K562 (cell line): Measurements from ENCODE around the gene TEX48.

Experiments
- KDM1A ChIP-seq, 2 experiments: fragments of 450-650 bp; IDR thresholded peaks; 2 replicates each; pipeline ENCODE4 v1.6.1; 2016; ENCODE audit warnings: mild to moderate bottlenecking in 2 of 2
- PCBP1 ChIP-seq: fragments of 200-400 bp; formaldehyde crosslinking; IDR thresholded peaks from 2 replicates; pipeline ENCODE4 v1.6.1; 2018; ENCODE audit warnings: mild to moderate bottlenecking, low read depth, low read length; ENCODE audit not compliant: poor library complexity, severe bottlenecking
- PML ChIP-seq: IDR thresholded peaks from 2 replicates; pipeline ENCODE4 v1.6.1; 2012; ENCODE audit warnings: low read length, inconsistent platforms
- SPI1 ChIP-seq: IDR thresholded peaks from 2 replicates; pipeline ENCODE4 v1.6.1; 2011; ENCODE audit warnings: low read depth, low read length, control low read depth, borderline replicate concordance
- SREBF1 ChIP-seq: fragments of 150-350 bp; IDR thresholded peaks from 2 replicates; pipeline ENCODE4 v1.6.1; 2014; ENCODE audit warnings: antibody characterized with exemption, low read depth, low read length, borderline replicate concordance
- ZNF121 ChIP-seq: sonication (generic); formaldehyde crosslinking; conservative IDR thresholded peaks from 2 replicates; pipeline ENCODE4 v1.8.0; 2022; ENCODE audit warnings: missing genetic modification reagents
- TF ChIP-seq, protein P1 (sequence below), 3 experiments: IDR thresholded peaks in 2 of 3; conservative IDR thresholded peaks in 1 of 3; 2 replicates each; pipeline ENCODE4 v1.5.1; 2011 to 2012; ENCODE audit warnings: low read length in 3 of 3, mild to moderate bottlenecking in 3 of 3, control low read depth in 2 of 3, improper control_type of control experiment in 1 of 3, inconsistent platforms in 1 of 3, low read depth in 1 of 3, mixed read lengths in 1 of 3, moderate library complexity in 1 of 3; ENCODE audit not compliant: insufficient read depth in 2 of 3

DNA sequence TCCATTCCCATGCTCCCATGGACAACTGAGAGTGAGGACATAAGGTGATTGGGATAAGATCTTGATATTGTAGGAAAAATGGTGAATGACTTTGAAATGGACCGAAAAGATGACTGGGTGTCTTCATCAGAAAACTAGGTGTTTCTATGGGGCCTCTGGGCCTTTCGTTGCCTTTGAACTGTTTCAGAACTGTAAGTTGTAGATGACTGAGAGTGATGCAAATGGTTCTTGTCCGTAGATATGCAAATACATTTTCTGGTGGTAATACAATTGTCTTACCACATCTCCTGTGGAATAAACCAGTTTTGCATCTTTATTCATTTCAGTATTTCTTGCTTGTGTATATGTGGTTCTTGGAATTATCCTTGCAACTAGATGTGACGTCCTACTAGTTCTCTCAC is 16.0 kb upstream of the TEX48 start:
- TF ChIP-seq PCBP1, result no peak
- no peak for TF ChIP-seq PML
- TF ChIP-seq SREBF1, result no peak
- TF ChIP-seq ZNF121, result no peak
- TF ChIP-seq SPI1, result no peak
- TF ChIP-seq, protein P1, sequence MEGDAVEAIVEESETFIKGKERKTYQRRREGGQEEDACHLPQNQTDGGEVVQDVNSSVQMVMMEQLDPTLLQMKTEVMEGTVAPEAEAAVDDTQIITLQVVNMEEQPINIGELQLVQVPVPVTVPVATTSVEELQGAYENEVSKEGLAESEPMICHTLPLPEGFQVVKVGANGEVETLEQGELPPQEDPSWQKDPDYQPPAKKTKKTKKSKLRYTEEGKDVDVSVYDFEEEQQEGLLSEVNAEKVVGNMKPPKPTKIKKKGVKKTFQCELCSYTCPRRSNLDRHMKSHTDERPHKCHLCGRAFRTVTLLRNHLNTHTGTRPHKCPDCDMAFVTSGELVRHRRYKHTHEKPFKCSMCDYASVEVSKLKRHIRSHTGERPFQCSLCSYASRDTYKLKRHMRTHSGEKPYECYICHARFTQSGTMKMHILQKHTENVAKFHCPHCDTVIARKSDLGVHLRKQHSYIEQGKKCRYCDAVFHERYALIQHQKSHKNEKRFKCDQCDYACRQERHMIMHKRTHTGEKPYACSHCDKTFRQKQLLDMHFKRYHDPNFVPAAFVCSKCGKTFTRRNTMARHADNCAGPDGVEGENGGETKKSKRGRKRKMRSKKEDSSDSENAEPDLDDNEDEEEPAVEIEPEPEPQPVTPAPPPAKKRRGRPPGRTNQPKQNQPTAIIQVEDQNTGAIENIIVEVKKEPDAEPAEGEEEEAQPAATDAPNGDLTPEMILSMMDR (IDR thresholded peaks at IDR 0.05 in 2 of 3, conservative IDR thresholded peaks at IDR 0.05 in 1 of 3; ENCODE audit: insufficient read depth in 2 of 3, low read depth in 1 of 3, low read length in 3 of 3), result no peak
- TF ChIP-seq KDM1A (IDR thresholded peaks at IDR 0.05), result no peak
